SHP77 treated with DMSO at 0.1 percent for 48 hours (cell line): ENCODE data around the gene COA8.

ENCODE experiments used
- DNase-seq: peaks from one replicate; lab custom pipeline; 2025; lab: John Stamatoyannopoulos, UW

Gene COA8

GRCh38 chr14:103548463-103549351 is 14.1 kb upstream of the COA8 start:
- DNase-seq, result no peak

- no peak for DNase-seq
Measured at GRCh38 chr14:103549361-103550311, 13.1 kb upstream of the COA8 start.

- DNase-seq, result no peak
Measured at GRCh38 chr14:103550451-103551337, 12.1 kb upstream of the COA8 start.

GRCh38 chr14:103551338-103551762 is 11.4 kb upstream of the COA8 start:
- no peak for DNase-seq

- no peak for DNase-seq
Measured at GRCh38 chr14:103552011-103552845, 10.5 kb upstream of the COA8 start.

GRCh38 chr14:103552846-103553210 is 9.9 kb upstream of the COA8 start:
- no peak for DNase-seq

- DNase-seq, result no peak
Measured at GRCh38 chr14:103555559-103556337, 7.0 kb upstream of the COA8 start.

- no peak for DNase-seq
Measured at GRCh38 chr14:103556946-103557758, 5.6 kb upstream of the COA8 start.

GRCh38 chr14:103558071-103558882 is 4.5 kb upstream of the COA8 start:
- no peak for DNase-seq

- no peak for DNase-seq
Measured at GRCh38 chr14:103559766-103560165, 3.0 kb upstream of the COA8 start.

- no peak for DNase-seq
Measured at GRCh38 chr14:103560691-103561090, 2.1 kb upstream of the COA8 start.

GRCh38 chr14:103561381-103562178 is 1.2 kb upstream of the COA8 start:
- no peak for DNase-seq

GRCh38 chr14:103562179-103562428 is 656 bp upstream of the COA8 start:
- DNase-seq, result no peak

GRCh38 chr14:103563226-103563620 is 463 bp downstream of the COA8 start:
- DNase-seq, result no peak

GRCh38 chr14:103563844-103564505 is 1.2 kb downstream of the COA8 start:
- no peak for DNase-seq

- DNase-seq, result no peak
Measured at GRCh38 chr14:103568952-103569351, 6.2 kb downstream of the COA8 start.

- no peak for DNase-seq
Measured at GRCh38 chr14:103569408-103569807, 6.6 kb downstream of the COA8 start.
